ENCODE measurements around the gene PHETA2. TPM values are rescaled to one million over a fixed set of nuclear protein-coding genes. Genes with fewer than 3 reads are reported as not detected.

PHETA2 gene
- total and polyA plus RNA-seq, 2 of the 8 experiments (the other 6 are each of a cell fraction or from before 2014, with no cell fraction given): 7.4 to 7.6 TPM

DNA sequence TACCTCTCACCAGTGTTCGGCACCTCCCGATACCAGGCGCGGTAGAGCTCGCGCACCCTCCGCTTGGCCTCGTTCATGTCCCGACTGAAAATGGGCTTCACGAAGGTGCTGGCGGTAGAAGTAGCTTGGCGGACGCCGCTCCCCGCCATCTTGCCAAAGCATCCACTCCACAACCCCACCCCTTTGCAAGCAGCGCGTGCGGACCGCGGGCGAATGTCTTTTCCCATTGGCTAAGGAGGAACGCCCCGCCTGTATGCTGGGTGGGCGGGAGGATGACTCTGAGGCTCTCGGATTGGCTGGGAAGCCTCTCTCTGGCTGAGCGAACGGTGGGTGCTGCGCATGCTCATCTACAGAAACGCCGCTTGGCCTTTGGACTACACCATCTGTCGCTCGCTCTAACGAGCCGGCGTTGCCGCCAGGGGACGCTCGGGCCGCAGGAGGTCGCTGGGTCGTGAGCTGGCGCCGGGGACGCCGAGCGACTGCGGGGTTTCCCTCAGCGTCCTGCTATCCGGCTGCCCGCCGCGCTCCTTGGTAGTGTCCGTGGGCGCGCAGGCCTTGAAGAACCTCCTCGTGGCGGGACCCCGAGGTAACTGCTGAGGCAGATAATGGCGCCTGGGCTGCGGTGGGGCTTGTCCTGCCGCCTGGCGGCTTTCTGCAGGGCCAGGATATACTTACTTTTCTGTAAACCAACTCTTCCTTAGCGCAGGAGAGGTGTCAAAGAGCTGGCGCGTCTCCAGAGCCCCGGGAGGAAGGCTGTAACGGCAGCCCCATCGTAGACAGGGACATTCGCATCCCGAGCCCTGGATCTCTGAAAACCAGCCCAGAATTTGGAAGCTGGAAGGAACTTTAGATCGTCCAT, 16.8 kb downstream of the PHETA2 start, which contains the start of gene NDUFA6 (continued):
- TF ChIP-seq SP4 (IDR thresholded peaks at IDR 0.05; ENCODE audit: low read length) (no peak; the same call in 1 of the 2 replicates), POLR2AphosphoS5 (IDR thresholded peaks at IDR 0.05; ENCODE audit: low read depth, low read length) (peak; percentile 82), TBP (IDR thresholded peaks at IDR 0.05; ENCODE audit: low read depth, low read length) (peak; percentile 85), POU5F1 (IDR thresholded peaks at IDR 0.05; ENCODE audit: low read depth, low read length) (no peak), CBX8 (IDR thresholded peaks at IDR 0.05; ENCODE audit: borderline replicate concordance, low read depth, low read length) (no peak), SIN3A (conservative IDR thresholded peaks at IDR 0.05 in 1 of 2, IDR thresholded peaks at IDR 0.05 in 1 of 2; ENCODE audit: low read depth in 1 of 2, low read length in 2 of 2) (peak; percentile 34 to 60; a peak in 2 of 4 replicates), NRF1 (IDR thresholded peaks at IDR 0.05; ENCODE audit: low read depth, low read length) (peak; percentile 98), CBX5 (IDR thresholded peaks at IDR 0.05; ENCODE audit: low read depth, low read length) (no peak), RBBP5 (IDR thresholded peaks at IDR 0.05; ENCODE audit: borderline replicate concordance, low read depth, low read length) (peak; percentile 84), EGR1 (IDR thresholded peaks at IDR 0.05; ENCODE audit: borderline replicate concordance, low read depth, low read length) (0 out of 2 replicates have a peak, but pooled peaks have one; percentile 14), TAF1 (IDR thresholded peaks at IDR 0.05; ENCODE audit: low read depth, low read length) (peak; percentile 89), POLR2A (IDR thresholded peaks at IDR 0.05; ENCODE audit: control extremely low read depth in 1 of 2, low read depth in 2 of 2, low read length in 2 of 2) (peak; percentile 92 to 97), RXRA (IDR thresholded peaks at IDR 0.05; ENCODE audit: insufficient read depth, low read depth, low read length) (0 out of 2 replicates have a peak, but pooled peaks have one; percentile 37), KDM5A (IDR thresholded peaks at IDR 0.05; ENCODE audit: low read length) (no peak), CREB1 (IDR thresholded peaks at IDR 0.05) (no peak; the same call in 1 of the 2 replicates), PHF8 (conservative IDR thresholded peaks at IDR 0.05; ENCODE audit: low read depth, low read length) (peak; percentile 97), CEBPB (IDR thresholded peaks at IDR 0.05; ENCODE audit: low read depth, low read length) (no peak), KDM4A (IDR thresholded peaks at IDR 0.05; ENCODE audit: low read depth, low read length, severe bottlenecking) (peak; percentile 35)
- TF ChIP-seq, protein P1, sequence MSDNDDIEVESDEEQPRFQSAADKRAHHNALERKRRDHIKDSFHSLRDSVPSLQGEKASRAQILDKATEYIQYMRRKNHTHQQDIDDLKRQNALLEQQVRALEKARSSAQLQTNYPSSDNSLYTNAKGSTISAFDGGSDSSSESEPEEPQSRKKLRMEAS (IDR thresholded peaks at IDR 0.05): peak; percentile 79
- TF ChIP-seq, protein P2, sequence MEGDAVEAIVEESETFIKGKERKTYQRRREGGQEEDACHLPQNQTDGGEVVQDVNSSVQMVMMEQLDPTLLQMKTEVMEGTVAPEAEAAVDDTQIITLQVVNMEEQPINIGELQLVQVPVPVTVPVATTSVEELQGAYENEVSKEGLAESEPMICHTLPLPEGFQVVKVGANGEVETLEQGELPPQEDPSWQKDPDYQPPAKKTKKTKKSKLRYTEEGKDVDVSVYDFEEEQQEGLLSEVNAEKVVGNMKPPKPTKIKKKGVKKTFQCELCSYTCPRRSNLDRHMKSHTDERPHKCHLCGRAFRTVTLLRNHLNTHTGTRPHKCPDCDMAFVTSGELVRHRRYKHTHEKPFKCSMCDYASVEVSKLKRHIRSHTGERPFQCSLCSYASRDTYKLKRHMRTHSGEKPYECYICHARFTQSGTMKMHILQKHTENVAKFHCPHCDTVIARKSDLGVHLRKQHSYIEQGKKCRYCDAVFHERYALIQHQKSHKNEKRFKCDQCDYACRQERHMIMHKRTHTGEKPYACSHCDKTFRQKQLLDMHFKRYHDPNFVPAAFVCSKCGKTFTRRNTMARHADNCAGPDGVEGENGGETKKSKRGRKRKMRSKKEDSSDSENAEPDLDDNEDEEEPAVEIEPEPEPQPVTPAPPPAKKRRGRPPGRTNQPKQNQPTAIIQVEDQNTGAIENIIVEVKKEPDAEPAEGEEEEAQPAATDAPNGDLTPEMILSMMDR (IDR thresholded peaks at IDR 0.05; ENCODE audit: control extremely low read depth in 1 of 3, insufficient read depth in 1 of 3, low read depth in 1 of 3, low read length in 3 of 3): peak; percentile 84 to 92 (median 86)
- TF ChIP-seq, protein P3, sequence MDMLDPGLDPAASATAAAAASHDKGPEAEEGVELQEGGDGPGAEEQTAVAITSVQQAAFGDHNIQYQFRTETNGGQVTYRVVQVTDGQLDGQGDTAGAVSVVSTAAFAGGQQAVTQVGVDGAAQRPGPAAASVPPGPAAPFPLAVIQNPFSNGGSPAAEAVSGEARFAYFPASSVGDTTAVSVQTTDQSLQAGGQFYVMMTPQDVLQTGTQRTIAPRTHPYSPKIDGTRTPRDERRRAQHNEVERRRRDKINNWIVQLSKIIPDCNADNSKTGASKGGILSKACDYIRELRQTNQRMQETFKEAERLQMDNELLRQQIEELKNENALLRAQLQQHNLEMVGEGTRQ (IDR thresholded peaks at IDR 0.05; ENCODE audit: low read length): no peak

Measured in H1 (cell line).